Transverse colon (tissue), 4 donors: ENCODE results near the gene INSL3.
"Not testable (repeated sequence)": the region's sequence is repeated elsewhere in the genome, so short reads cannot be mapped to it uniquely, and the experiment has no call there.

Source experiments
- CTCF ChIP-seq, 5 experiments: fragments of 200-600 bp in 3 of 5; fragments of 450-650 bp in 2 of 5; sonication (generic) in 3 of 5; IDR thresholded peaks; 1 replicate in 2 of 5; 2 replicates in 3 of 5; pipeline ENCODE4 v1.5.1; 2016 to 2017; ENCODE audit warnings: antibody characterized with exemption in 5 of 5, inconsistent platforms in 3 of 5, mild to moderate bottlenecking in 2 of 5, moderate library complexity in 1 of 5
- POLR2A ChIP-seq: fragments of 450-650 bp; IDR thresholded peaks from one replicate; pipeline ENCODE4 v1.6.1; 2016; ENCODE audit warnings: antibody characterized with exemption, mild to moderate bottlenecking, moderate library complexity
- POLR2AphosphoS5 ChIP-seq, 3 donors: sonication (generic); formaldehyde crosslinking; IDR thresholded peaks; one replicate each; pipeline ENCODE4 v1.6.1; 2016; ENCODE audit warnings: antibody characterized with exemption in 3 of 3

GRCh38 chr19:17777840-17778239 lies 43.5 kb downstream of the INSL3 start:
- TF ChIP-seq POLR2AphosphoS5 (IDR thresholded peaks at IDR 0.05); CTCF (IDR thresholded peaks at IDR 0.05); POLR2A: not testable (repeated sequence)
